ENCODE data around the gene LENG8. TPM values are rescaled to one million over a fixed set of nuclear protein-coding genes. Genes with fewer than 3 reads are reported as not detected.
A peak's percentile ranks its signal among the peaks of the same experiment; 100 is the strongest.

Gene LENG8
- total RNA-seq, 2 experiments from 2014 or later = 610 to 639 TPM

DNA sequence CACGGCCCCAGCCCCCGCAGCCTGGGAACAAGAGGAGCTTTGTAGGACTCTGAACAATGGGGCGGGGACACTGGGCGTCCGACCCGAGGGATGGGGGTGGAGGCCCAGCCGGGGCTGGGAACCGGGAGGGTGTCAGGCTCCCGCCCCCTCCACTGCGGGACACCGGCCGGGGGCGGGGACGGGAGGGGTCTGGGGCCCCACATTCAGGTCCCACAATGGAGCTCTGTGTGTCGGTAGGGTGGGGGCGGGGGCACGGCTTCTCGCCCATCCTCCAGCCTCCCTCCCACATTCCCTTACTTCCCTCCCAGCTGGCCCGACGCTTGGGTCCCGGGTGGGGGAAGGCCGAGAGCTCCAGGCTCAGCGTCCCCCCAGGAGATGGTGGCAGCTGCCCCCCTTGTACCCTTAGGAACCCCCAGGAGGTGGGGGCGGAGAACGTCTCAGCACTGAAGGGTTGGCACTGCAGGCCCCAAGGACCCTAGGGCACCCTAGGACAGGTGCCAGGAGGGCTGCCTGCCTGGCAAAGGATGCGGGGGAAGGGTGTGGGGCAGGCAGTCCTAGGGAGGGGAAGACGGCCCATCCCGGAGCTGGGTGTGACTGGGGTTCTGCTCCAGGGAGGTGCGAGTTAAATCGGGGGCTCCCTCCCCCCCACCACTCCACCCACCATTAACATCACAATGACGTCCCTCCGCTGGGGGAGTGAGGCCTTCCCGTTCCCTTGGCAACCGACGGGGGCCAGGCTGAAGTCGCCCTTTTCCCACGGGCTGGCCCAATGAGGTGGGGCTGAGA, 28.4 kb upstream of the LENG8 start:
- Mint-ChIP-seq H3K27me3 (peaks cover 62% of the 10 kb centered on the region), H3K9me3 (no peaks in the 10 kb centered on the region), H3K4me3 (no peak overlapping the region), H3K27ac (no peak overlapping the region), H3K36me3 (ENCODE audit: low read depth) (no peaks in the 10 kb centered on the region), H3K4me1 (ENCODE audit: low read depth) (peaks cover 20% of the 10 kb centered on the region)
- Histone ChIP-seq H3K4me1 (ENCODE audit: insufficient read depth, low read length) (peaks cover 18% of the 10 kb centered on the region), H3K36me3 (ENCODE audit: insufficient read depth, low read length) (no peaks in the 10 kb centered on the region), H3K9me3 (ENCODE audit: control insufficient read depth in 1 of 2, insufficient read depth in 1 of 2, low read length in 2 of 2) (peaks cover 0 to 13% of the 10 kb centered on the region in 2 experiments), H3K27ac (ENCODE audit: low read depth in 1 of 2, low read length in 2 of 2) (no peak overlapping the region), H3K4me3 (ENCODE audit: low read length) (no peak overlapping the region), H3K27me3 (ENCODE audit: control insufficient read depth in 1 of 2, insufficient read depth in 2 of 2, low read length in 2 of 2) (peaks cover 23 to 55% of the 10 kb centered on the region in 2 experiments)
- ATAC-seq (ENCODE audit: poor library complexity) = no peak
- intact Hi-C loops (cut with DNase I, micrococcal nuclease) = no loop called here
- ChIA-PET POLR2A (interaction anchor here (1.4 kb wide), 1 partner anchor 9 kb away, joined by 3 read pairs; no protein-coding TSS in a partner anchor), CTCF (no interaction called here)
- DNase-seq = peak in 1 of 14 experiments; percentile 17
- TF ChIP-seq, protein P1, sequence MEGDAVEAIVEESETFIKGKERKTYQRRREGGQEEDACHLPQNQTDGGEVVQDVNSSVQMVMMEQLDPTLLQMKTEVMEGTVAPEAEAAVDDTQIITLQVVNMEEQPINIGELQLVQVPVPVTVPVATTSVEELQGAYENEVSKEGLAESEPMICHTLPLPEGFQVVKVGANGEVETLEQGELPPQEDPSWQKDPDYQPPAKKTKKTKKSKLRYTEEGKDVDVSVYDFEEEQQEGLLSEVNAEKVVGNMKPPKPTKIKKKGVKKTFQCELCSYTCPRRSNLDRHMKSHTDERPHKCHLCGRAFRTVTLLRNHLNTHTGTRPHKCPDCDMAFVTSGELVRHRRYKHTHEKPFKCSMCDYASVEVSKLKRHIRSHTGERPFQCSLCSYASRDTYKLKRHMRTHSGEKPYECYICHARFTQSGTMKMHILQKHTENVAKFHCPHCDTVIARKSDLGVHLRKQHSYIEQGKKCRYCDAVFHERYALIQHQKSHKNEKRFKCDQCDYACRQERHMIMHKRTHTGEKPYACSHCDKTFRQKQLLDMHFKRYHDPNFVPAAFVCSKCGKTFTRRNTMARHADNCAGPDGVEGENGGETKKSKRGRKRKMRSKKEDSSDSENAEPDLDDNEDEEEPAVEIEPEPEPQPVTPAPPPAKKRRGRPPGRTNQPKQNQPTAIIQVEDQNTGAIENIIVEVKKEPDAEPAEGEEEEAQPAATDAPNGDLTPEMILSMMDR (IDR thresholded peaks at IDR 0.05) = no peak

DNA sequence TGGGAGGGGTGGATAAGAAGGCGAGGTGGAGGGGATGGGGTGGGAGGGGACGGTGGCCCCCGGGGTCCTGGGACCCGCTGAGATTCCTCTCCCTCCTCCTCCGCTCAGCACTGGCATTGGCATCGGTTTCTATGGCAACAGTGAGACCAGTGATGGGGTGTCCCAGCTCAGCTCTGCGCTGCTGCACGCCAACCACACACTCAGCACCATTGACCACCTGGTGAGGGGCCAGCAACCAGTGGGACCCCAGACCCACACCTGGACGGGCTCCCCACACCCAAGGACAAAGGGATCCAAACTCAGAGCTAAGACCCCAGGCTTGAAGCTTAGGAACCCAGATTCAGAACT, 27.9 kb upstream of the LENG8 start:
- peaks cover 20 to 49% of the 10 kb centered on the region in 2 experiments for H3K27me3 ChIP-seq (ENCODE audit: control insufficient read depth in 1 of 2, insufficient read depth in 2 of 2, low read length in 2 of 2)
- H3K4me3 Mint-ChIP-seq = no peak overlapping the region

DNA sequence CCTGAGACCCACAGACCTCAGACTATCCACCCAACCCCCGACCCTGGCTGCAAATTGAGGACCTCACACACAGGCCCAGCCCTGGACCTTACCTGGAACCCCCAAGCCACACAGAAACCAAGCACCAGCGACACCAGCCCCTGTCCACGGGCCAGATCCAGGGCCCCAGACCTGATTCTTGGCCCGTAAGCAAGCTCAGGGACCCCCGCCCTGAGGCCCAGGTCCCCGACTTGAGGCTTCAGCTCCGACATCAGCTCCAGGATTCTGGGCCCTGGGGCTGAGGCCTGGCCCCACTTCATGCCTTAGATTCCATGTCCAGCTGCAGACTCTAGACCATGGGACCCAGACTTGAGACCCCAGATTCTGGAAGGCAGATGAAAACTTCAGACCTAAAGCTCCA, 27.5 kb upstream of the LENG8 start:
- H3K9me3 ChIP-seq (ENCODE audit: control insufficient read depth in 1 of 2, insufficient read depth in 1 of 2, low read length in 2 of 2) = peaks cover 0 to 4% of the 10 kb centered on the region in 2 experiments
- Mint-ChIP-seq H3K27ac (no peak overlapping the region), H3K36me3 (ENCODE audit: low read depth) (no peaks in the 10 kb centered on the region), H3K9me3 (no peaks in the 10 kb centered on the region), H3K4me3 (no peak overlapping the region), H3K4me1 (ENCODE audit: low read depth) (peaks cover 16% of the 10 kb centered on the region), H3K27me3 (peaks cover 65% of the 10 kb centered on the region)
- ATAC-seq (ENCODE audit: poor library complexity) (no peak), DNase-seq (peak in 1 of 14 experiments; percentile 6)
- H3K27ac ChIP-seq (ENCODE audit: low read depth in 1 of 2, low read length in 2 of 2) = no peak overlapping the region
- ChIA-PET POLR2A (interaction anchor here (0.6 kb wide), 1 partner anchor 49 kb away, joined by 3 read pairs; no protein-coding TSS in a partner anchor), CTCF (no interaction called here)
- no peaks in the 10 kb centered on the region for H3K36me3 ChIP-seq (ENCODE audit: insufficient read depth, low read length)
- TF ChIP-seq, protein P1 (IDR thresholded peaks at IDR 0.05) = no peak
- intact Hi-C loops (cut with DNase I, micrococcal nuclease) = no loop called here
- H3K4me3 ChIP-seq (ENCODE audit: low read length) = no peak overlapping the region
- H3K4me1 ChIP-seq (ENCODE audit: insufficient read depth, low read length) = peaks cover 14% of the 10 kb centered on the region
- H3K27me3 ChIP-seq (ENCODE audit: control insufficient read depth in 1 of 2, insufficient read depth in 2 of 2, low read length in 2 of 2) = peaks cover 19 to 49% of the 10 kb centered on the region in 2 experiments

More for the DNA sequence above, 27.9 kb upstream of the LENG8 start:
- no peak for DNase-seq
- Mint-ChIP-seq H3K27me3 (peaks cover 62% of the 10 kb centered on the region), H3K9me3 (no peaks in the 10 kb centered on the region), H3K27ac (no peak overlapping the region), H3K36me3 (ENCODE audit: low read depth) (no peaks in the 10 kb centered on the region), H3K4me1 (ENCODE audit: low read depth) (peaks cover 16% of the 10 kb centered on the region)
- ATAC-seq (ENCODE audit: poor library complexity) = no peak
- TF ChIP-seq, protein P1 (IDR thresholded peaks at IDR 0.05) = no peak
- intact Hi-C loops (cut with DNase I, micrococcal nuclease) = no loop called here
- peaks cover 0 to 8% of the 10 kb centered on the region in 2 experiments for H3K9me3 ChIP-seq (ENCODE audit: control insufficient read depth in 1 of 2, insufficient read depth in 1 of 2, low read length in 2 of 2)
- peaks cover 14% of the 10 kb centered on the region for H3K4me1 ChIP-seq (ENCODE audit: insufficient read depth, low read length)
- no peak overlapping the region for H3K4me3 ChIP-seq (ENCODE audit: low read length)
- H3K27ac ChIP-seq (ENCODE audit: low read depth in 1 of 2, low read length in 2 of 2) = no peak overlapping the region
- ChIA-PET POLR2A (interaction anchor here (0.6 kb wide), 1 partner anchor 49 kb away, joined by 3 read pairs; no protein-coding TSS in a partner anchor), CTCF (no interaction called here)
- H3K36me3 ChIP-seq (ENCODE audit: insufficient read depth, low read length) = no peaks in the 10 kb centered on the region

Measured in CD4-positive, alpha-beta T cell (primary cell).